ENCODE data around the gene CTNNA2.

DNA sequence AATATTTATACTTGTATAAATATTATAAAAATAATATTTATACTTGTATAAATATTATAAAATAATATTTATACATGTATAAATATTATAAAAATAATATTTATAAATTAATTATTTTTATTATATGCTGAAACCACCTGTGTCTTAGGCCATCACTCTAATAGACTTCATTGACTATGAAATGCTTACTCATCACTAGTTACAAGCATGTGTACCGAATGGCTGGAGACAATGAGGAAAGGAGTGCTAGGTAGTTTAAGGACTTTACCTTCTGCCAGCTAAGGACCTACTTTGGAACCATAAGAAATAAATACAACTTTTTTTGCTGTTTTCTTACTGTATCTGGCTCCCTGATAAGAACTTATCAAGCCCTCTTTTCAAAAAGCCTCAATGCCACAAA is 562.9 kb downstream of the CTNNA2 start:
- TF ChIP-seq POLR2A (IDR thresholded peaks at IDR 0.05) = no peak
- TF ChIP-seq, protein P1, sequence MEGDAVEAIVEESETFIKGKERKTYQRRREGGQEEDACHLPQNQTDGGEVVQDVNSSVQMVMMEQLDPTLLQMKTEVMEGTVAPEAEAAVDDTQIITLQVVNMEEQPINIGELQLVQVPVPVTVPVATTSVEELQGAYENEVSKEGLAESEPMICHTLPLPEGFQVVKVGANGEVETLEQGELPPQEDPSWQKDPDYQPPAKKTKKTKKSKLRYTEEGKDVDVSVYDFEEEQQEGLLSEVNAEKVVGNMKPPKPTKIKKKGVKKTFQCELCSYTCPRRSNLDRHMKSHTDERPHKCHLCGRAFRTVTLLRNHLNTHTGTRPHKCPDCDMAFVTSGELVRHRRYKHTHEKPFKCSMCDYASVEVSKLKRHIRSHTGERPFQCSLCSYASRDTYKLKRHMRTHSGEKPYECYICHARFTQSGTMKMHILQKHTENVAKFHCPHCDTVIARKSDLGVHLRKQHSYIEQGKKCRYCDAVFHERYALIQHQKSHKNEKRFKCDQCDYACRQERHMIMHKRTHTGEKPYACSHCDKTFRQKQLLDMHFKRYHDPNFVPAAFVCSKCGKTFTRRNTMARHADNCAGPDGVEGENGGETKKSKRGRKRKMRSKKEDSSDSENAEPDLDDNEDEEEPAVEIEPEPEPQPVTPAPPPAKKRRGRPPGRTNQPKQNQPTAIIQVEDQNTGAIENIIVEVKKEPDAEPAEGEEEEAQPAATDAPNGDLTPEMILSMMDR (IDR thresholded peaks at IDR 0.05) = no peak
